ENCODE results near the gene SPATA19.

The SPATA19 gene

DNA sequence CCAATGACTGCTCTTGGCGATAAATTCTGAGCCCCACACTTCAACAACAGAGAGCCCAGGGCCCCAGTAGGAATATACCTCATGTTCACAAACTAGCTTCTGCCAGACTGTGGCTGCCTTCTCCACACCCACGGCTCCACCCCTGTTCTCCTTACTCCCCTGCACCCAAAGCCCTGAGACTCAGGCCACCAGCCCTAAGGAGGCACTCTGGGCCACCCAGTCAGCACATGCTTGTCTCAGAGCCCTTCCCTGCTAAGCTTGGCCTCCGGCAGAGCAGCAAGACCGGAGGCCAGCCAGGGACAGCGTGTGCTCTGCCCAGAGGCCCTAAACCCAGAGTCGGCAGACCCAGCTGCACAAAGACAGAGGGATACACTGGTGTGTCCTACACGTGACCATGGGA, 27.9 kb downstream of the SPATA19 start:
- no peak for DNase-seq

DNA sequence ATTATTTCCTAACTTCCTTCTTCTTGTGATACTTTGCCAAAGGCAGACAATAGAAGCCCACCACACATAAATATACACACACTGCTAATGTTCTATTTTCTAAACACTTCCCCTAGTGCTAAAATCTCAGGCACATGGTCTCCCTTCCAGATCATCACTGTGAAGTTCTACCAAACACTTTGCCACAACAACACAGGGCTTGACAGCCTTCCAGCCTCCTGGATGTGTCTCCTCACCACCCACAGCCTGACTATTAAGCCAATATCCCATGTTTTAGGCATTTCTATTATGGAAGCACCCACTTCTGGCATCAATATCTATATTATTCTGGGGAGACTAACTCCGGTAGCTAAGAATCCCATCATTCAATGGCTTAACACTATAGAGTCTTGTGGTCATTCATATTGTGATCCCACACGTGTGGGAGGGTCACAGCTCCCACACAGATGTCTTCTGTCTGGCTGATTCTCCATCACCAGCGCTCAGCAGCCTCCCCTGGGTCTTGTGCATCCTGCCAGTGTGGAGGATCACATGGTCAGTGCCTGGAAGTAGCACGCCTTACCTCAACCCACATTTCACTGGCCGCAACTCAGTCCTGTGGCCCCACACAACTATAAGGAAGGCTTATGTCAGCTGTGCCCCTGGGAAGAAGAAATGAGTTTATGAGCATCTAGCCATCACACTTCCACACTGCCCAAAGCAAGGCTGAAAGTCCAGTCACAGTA, 29.0 kb downstream of the SPATA19 start:
- no peak for DNase-seq

DNA sequence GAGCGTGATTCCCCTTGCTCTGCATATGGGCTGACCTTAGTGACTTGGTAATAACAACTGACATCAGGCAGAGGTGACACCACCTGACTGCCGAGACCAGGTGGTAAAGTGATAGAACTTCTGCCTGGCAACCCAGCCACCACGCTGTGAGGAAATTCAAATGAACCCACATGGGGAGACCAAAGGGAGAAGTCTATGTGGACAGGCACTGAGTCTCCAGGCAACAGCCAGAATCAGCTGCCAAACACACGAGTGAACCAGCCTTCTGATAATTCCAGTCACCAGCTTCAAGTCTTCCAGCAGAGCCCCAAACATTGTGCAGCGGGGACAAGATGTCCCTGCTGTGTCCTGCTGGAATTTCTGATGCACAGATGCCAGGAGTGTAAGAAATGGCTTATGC, 29.7 kb downstream of the SPATA19 start:
- DNase-seq, result no peak

DNA sequence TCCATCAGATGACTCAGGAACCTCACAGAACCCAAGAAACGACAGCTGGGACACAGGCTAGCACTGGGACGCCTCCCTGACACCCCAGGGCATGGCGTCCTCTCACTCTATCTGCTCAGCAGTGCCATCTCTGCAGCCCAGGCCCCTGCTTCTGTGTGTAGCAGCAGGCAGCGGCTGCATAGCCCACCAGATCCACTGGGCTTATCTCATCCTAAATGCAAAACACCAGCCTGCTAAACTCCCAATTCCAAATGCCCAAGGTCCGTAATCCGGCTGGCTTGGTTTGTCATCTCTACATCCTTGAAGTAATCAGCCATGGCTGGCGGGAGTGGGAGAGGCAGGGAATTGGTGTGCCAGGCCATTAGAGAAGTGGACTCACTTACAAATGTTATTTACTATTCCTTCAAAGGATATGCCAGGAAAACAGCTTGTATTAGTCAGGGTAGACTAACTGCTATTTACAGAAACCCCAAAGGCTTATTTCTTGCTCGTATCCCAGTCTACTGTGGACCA, 30.7 kb downstream of the SPATA19 start:
- no peak for DNase-seq

DNA sequence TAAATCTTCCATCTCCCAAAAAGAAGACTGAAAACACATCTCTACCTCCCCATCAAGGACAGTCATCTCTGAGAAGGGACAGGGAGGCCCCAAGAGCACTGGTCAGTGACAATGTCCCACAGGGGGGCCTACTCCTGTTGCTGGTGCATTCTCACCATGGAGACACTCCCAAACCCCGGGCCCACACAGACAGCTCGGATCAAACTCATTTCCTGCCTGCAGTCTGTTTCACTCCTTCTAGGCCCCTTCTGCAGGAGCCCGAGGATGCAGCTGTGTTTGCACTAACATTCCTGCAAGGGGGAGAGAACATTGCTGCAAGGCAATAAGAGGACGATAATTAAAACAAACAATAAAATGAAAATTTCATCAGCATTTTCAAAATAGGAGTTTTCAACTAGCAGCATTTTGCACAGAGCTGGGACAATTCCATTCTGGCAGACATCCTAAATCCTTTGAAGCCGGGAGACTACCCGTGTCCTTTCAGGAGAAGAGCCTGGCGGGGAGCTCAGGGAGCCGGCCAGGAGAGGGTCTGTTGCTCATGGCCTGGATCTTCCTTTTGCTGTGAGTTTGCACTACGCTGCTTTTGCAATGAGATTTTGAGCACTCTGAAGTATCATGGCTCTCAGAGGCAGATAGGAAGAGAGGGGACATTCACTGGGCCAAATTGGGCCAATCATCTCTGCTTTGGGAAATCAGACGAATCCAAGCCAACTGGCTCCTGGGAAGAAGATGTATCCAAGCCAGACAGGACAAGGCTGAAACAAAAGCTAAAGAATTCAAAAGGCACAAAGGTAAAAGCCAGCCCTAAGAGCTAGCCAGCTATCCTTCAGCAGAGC, 33.2 kb downstream of the SPATA19 start:
- no peak for DNase-seq

DNA sequence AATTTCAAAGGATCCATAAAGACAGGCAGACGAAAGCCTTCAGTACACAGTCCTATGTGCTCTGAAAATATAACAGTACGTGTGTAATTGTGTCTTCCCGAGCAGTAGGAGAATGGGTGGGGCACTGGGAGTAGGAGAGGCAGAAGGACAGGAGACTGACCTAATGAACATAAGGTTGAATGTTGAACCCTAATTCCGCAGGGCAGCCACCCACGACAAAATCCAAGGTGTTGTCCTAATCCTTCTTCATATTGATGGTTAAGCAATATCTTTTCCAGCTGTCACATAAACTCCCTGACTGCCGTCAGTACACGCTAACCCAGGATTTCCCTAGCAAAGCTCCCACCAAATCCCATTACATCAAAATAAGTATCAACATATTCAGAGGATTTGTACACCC, 34.5 kb downstream of the SPATA19 start:
- no peak for DNase-seq

DNA sequence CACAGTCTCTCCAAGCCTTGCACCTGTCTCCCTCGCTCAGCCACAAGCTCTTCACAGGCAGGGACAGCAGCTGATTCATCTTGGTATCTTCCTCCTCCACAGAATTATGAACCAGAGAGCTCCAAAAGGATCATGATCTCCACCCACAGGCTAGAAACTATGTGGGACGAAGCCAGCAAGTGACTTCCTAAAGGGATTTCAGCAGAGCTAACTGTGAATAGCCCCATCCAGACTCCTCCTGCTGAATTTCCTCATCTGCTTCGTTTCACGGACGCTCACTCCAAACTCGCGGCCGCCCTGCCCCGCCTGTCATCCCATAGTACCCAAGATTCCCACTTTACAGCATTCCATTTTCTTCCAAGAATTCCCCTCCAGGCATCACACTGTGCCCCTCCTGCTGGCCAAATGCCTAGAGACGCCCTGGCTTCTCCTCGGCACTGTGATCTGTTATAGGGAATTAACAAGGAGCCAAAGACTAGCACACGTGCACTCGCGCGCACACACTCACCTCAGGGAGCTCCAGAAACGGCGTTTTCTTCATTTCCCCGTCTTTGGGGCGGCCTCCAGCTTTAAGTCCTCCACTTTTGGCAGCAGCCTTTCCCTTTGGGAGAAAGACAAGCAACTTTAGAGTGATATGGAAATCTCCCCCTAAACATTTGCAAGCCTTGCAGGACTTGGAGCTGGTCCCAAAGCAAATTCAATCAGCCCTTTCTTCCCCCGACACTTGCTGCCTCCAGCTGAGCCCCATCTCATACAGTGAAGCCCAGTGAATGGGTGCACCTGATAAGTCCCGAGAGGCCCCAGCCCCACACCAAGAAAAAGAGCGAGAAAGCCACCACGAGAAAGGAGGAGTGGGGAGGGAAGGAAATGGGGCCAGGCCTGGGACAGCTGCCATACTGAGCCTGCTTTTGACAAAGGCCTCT, 35.5 kb downstream of the SPATA19 start:
- DNase-seq, result no peak

DNA sequence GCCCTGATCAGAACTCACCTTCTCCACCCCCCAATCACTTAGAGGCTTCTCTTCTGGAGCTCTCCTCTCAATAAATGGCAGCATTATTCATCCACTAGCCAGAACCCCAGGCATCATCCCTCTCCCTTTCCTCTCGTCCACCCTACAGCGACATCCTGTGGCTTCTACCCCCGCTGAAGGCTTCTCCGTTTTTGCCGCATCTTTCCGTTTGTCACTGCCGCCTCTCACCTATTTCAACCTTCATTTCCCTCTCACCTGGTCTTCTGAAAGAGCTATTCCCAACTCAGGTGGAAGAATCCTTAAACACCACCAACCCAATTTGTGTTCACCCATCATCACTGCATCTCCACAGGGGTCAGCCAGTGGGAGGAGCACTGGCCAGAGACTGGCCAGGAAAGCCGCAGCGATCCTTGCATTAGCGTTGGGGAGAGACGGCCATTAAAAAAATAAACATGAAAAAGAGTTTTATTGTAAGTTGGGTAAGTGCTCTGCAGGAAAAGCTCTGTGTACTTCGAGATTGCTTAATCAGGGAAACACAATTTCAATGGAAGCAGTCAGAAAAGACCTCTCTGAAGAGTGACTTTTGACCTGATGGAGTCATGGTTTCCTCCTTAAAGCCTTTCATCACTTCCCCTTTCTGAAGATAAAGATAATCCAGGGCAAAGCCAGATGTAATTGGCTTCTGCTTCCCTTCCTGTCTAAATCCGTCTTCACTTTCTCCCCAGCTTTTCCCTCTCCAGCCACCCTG, 36.7 kb downstream of the SPATA19 start:
- no peak for DNase-seq

DNA sequence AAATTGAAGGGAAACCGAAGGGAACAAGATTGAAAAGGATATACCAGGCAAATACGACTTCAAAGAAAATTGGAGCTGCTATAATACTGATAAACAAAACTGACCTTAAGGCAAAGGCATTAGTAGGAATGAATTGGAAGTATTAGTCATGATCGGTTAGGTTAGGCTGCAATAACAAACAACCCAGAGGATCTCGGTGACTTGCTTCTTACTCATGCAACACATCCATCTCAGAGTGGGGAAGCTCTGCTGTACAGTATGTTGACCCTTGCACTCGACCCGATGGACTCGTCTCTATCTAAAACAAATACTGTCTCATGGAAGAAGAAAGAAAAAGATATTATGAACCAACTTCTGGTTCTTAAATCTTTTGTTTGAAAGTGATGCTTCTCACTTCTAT, 42.3 kb downstream of the SPATA19 start:
- DNase-seq, result no peak

DNA sequence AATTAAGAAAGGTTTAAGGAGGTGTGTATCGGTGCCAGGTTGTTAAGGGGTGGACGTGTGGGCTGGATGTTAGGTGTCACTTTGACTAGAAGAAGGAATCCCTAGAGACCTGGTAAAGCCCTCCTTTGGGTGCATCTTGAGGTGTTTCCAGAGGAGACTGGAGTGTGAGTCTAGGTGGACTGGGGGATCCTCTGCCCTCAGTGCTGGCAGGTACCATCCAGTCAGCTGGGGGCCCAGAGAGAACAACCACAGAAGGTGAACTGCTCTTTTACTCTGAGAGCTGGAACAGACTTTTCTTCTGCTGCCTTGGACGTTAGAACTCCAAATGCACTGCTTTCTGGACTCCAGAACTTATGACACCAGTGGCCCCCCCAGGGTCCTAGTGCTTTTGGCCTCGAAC, 44.0 kb downstream of the SPATA19 start:
- no peak for DNase-seq

DNA sequence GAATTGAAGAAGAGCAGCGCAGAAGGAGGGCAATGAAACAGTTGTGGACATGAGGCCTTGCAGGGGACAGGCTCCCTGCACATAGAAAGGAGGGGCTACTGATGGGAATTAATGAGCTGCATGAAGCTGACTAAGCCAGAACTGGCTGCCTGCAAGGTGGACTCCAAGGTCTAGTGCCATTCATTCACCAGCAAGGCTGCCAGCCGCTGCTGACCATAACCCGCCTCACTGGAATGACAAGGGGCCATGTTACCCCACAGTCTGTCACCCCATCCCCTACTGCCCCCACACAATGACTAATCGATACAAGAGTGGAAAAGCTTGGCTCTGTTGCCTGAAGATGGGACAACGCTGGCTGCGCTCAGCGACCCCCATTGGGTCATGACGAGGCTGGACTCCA, 44.6 kb downstream of the SPATA19 start:
- DNase-seq, result no peak

DNA sequence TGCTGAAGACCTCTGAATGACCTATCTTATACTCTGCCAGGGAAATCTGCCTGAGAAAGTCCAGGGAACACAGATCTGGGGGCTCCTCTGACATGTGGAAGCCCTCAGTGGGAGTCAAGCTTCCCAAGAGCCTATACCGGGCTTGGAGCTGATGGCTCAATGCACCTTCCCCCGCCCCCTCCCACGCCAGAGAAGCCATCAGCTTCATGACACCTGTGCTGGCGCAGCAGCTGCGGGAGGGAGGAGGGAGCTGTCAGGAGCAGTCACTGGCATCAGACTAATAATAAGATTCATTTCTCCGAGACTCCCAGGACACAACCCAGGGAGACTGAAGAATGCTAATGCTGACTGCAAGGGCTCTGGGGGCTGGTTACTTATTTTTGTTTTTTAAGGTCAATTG, 47.8 kb downstream of the SPATA19 start:
- no peak for DNase-seq

DNA sequence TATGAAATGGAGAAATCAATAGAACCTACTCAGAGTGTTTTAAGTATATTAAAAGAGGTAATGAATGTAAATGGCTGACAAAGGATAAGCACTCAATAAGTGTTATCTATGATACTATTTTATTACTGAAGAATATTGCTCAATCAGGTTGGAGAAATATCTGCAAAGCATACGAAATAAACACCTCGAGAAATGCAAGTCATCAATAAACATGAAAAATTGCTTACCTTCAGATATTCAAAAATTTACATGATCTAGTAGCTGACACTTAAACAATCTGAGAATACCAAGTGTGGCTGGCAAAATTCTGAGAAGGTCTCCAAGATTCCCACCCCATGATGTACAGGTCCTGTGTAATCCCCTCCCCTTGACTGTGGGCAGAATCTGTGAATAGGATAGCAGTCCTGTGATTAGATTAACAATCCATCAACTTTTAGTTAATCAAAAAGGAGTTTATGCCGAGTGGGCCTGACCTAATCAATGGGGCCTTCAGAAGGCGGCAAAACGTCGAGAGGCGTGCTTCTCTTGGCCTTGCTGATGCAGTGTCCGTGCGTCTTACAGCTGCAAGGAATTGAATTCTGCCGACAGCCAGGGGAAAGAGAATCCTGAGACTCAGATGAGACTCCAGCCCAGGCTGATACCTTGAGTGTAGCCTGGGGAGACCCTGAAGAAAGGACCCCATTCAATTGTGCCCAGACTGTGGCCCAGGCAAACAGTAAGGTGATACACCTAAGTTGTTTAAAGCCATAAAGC, 49.1 kb downstream of the SPATA19 start:
- DNase-seq, result no peak

DNA sequence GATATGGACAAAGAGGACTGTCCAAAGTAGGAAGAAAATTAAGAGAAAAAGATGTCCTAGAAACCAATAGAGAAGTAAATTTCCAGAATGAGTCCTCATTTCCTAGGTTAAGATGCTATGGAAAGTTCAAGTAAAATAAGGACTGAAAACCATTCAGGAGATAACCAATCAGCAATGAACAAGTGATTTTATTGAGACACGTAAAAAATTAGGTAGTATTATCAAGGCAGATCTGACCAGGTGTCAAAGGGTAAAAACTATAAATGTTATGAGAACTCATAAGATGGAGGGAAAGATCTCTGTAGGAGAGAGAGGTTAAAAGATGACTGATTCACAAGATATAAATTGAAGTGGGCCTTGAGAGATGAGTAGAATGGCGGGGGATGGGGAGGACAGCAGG, 50.2 kb downstream of the SPATA19 start:
- DNase-seq, result no peak

DNA sequence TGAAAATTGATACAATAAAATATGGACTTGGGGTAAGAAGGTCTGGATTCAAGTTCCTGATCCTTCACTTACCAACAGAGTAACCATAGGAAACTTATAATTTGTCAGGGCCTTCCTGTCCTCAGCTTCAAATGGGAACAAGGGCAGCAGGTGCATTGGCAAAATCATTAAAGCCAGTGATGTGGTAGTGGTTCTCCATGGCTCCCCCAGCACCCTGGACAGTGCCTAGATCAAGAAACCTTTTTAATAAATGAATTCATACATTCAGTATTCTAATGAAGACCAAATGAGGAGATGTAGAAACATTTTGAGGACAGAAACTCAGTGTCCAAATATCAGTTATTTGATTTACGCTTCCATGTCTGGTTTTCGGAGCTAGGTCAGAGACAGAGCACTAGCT, 51.1 kb downstream of the SPATA19 start:
- DNase-seq, result no peak

DNA sequence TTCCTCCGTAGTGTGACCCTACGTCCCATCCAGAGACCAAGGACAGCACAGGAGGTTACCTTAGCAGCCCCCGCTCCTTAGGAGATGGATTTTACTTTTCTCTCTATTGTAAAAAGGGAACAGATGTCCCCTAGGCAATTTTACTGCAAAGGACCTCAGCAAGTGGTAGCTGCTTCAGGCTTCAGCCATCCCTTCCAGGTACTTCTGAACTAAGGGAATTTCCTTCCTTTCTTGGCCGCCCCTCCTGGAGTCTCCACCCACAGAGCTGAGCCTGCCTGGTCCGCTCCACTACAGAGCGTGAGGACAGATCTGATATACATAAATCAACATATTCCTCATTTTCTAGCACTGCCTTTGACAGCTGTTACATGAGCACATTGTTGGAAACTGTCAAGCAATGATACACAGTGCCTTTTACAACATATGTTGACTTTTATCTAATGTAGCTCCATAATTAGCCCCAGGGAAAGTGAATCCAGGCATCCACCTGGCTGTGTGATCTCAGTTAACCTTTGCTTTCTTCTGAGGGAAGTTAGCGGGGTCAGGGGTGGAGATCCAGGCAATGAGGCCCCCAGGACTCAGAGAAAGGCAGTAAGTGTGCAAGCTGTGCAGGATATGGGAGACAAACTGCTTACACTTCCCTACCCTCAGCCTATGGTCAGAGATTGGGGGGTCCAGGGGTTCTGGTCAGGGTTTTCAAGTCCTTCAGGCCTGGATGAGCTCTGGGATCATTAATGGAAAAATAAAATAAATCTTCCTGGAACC, 51.9 kb downstream of the SPATA19 start:
- DNase-seq, result no peak

DNA sequence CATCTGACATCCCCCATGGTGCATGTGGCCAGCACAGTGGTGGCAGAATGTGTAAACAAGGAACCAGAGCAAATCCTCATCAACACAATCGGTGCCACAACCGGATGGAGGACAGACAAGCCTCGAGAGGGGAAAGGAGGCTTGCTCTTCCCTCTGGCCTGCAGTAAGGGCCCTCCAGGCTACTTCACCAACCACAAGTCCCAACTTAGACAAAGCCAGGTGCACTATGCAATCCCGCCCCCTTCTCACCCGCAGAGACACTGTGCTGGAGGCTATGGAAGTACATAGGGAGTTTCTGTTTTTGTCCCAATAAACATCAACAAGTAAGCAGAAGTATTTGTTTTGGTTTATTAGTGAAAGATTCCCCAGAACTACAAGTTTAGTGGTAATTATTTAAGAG, 54.3 kb downstream of the SPATA19 start:
- no peak for DNase-seq
